HepG2 (cell line): Measurements from ENCODE around the gene CSRP3. TPM values are rescaled to one million over a fixed set of nuclear protein-coding genes. Genes with fewer than 3 reads are reported as not detected.

ENCODE experiments used
- ATAC-seq: fragments of 200-7000 bp; cut with Tn5 transposase; 3 replicates; pipeline ENCODE4 v1.9.1; 2020; ENCODE audit warnings: mild to moderate bottlenecking, moderate library complexity
- BruUV-seq: library from RNA; stranded (reverse); fragments of 400-500 nt; replicated peaks from 2 replicates; lab custom pipeline; 2021; lab: Mats Ljungman, UMichigan
- CTCF ChIA-PET: fragments of 300-600 bp; formaldehyde crosslinking; extraction: SDS; loops from one replicate; lab custom pipeline; 2021; ENCODE audit warnings: low total read pairs, inconsistent platforms, low intra/inter-chr PET ratio; lab: Yijun Ruan, JAX
- POLR2A ChIA-PET: fragments of 350-600 bp; sonication (Branson Sonifier 250); formaldehyde crosslinking; loops from one replicate; lab custom pipeline; 2020; ENCODE audit warnings: antibody characterized with exemption, inconsistent platforms; lab: Yijun Ruan, JAX
- DNase-seq: peaks from one replicate; pipeline ENCODE4 v3.0.0-alpha.2; 2015; ENCODE audit warnings: low spot score
- FAIRE-seq: peaks from 3 replicates; lab custom pipeline; 2011; peaks lifted over from hg19 to GRCh38; lab: Jason Lieb, UNC
- H2AFZ ChIP-seq: one replicate; pipeline ENCODE4 v1.6.1; 2011; ENCODE audit warnings: low read length, inconsistent platforms
- H3K27ac ChIP-seq: fragments of 300-600 bp; 3 replicates; pipeline ENCODE4 v1.8.0; 2011; ENCODE audit warnings: mixed run types, mild to moderate bottlenecking, mixed read lengths, low read length, inconsistent platforms; ENCODE audit not compliant: insufficient read depth; ENCODE audit errors: extremely low read length
- H3K27me3 ChIP-seq, 2 experiments: fragments of 200-600 bp in 1 of 2; 2 replicates in 1 of 2; 3 replicates in 1 of 2; pipeline versions ENCODE4 v1.6.0 to v1.8.0; 2011; ENCODE audit warnings: low read length in 2 of 2, mild to moderate bottlenecking in 2 of 2, moderate library complexity in 2 of 2, inconsistent platforms in 1 of 2; ENCODE audit not compliant: insufficient read depth in 2 of 2, control insufficient read depth in 1 of 2
- H3K36me3 ChIP-seq, 2 experiments: fragments of 200-600 bp in 1 of 2; replicated peaks in 1 of 2; 2 replicates in 1 of 2; 3 replicates in 1 of 2; pipeline versions ENCODE4 v1.5.1 to v1.8.0; 2011; ENCODE audit warnings: low read length in 2 of 2, inconsistent platforms in 1 of 2; ENCODE audit not compliant: insufficient read depth in 2 of 2, control insufficient read depth in 1 of 2
- H3K4me1 ChIP-seq: 2 replicates; pipeline ENCODE4 v1.5.1; 2012; ENCODE audit warnings: low read length, inconsistent platforms; ENCODE audit not compliant: insufficient read depth
- H3K4me2 ChIP-seq: 2 replicates; pipeline ENCODE4 v1.6.0; 2011; ENCODE audit warnings: low read depth, low read length, inconsistent platforms
- H3K4me3 ChIP-seq, 3 experiments: fragments of 200-600 bp in 1 of 3; sonication (generic), shearing (Covaris generic) in 1 of 3; replicated peaks in 1 of 3; 2 replicates each; pipeline ENCODE4 v1.5.1; 2011 to 2016; ENCODE audit warnings: low read length in 3 of 3, inconsistent platforms in 2 of 3, low read depth in 2 of 3, mild to moderate bottlenecking in 2 of 3, control low read depth in 1 of 3, mixed read lengths in 1 of 3; ENCODE audit not compliant: insufficient read depth in 1 of 3
- H3K79me2 ChIP-seq: one replicate; pipeline ENCODE4 v1.6.1; 2011; ENCODE audit warnings: low read length, inconsistent platforms; ENCODE audit not compliant: insufficient read depth
- H3K9ac ChIP-seq: 2 replicates; pipeline ENCODE4 v1.6.0; 2011; ENCODE audit warnings: mild to moderate bottlenecking, low read depth, low read length, inconsistent platforms; ENCODE audit not compliant: insufficient read depth
- H3K9me3 ChIP-seq: 2 replicates; pipeline ENCODE4 v1.5.1; 2012; ENCODE audit warnings: mild to moderate bottlenecking, low read length
- H4K20me1 ChIP-seq: 2 replicates; pipeline ENCODE4 v1.6.0; 2011; ENCODE audit warnings: inconsistent platforms, mild to moderate bottlenecking, low read length, moderate library complexity; ENCODE audit not compliant: insufficient read depth
- ATF1 ChIP-seq: IDR thresholded peaks from 2 replicates; pipeline ENCODE4 v1.6.1; 2016; ENCODE audit warnings: mild to moderate bottlenecking, control low read depth
- GATA4 ChIP-seq: sonication (generic); IDR thresholded peaks from 2 replicates; pipeline ENCODE4 v1.6.1; 2016; ENCODE audit warnings: antibody characterized with exemption, low read depth, borderline replicate concordance
- MAFG ChIP-seq: sonication (generic); formaldehyde crosslinking; IDR thresholded peaks from 2 replicates; pipeline ENCODE4 v1.5.1; 2020; ENCODE audit warnings: mild to moderate bottlenecking, missing genetic modification reagents
- PRMT3 ChIP-seq: sonication (generic); formaldehyde crosslinking; IDR thresholded peaks from 2 replicates; pipeline ENCODE4 v1.8.1; 2022; ENCODE audit warnings: low read depth, mild to moderate bottlenecking, moderate library complexity, missing genetic modification reagents, borderline replicate concordance
- REXO4 ChIP-seq: sonication (generic); formaldehyde crosslinking; IDR thresholded peaks from 2 replicates; pipeline ENCODE4 v1.8.0; 2022; ENCODE audit warnings: missing genetic modification reagents, mild to moderate bottlenecking, borderline replicate concordance
- RXRB ChIP-seq: IDR thresholded peaks from 2 replicates; pipeline ENCODE4 v1.6.1; 2016; ENCODE audit warnings: borderline replicate concordance, missing genetic modification reagents, missing compliant biosample characterization
- SIX4 ChIP-seq: sonication (generic); formaldehyde crosslinking; IDR thresholded peaks from 2 replicates; pipeline ENCODE4 v1.4.0; 2020; ENCODE audit warnings: missing genetic modification reagents
- SNRNP70 ChIP-seq: fragments of 200-400 bp; formaldehyde crosslinking; IDR thresholded peaks from 2 replicates; pipeline ENCODE4 v1.6.1; 2017; ENCODE audit warnings: mild to moderate bottlenecking, low read depth, low read length, moderate library complexity
- SRY ChIP-seq: sonication (generic); formaldehyde crosslinking; IDR thresholded peaks from 2 replicates; pipeline ENCODE4 v1.8.0; 2022; ENCODE audit warnings: mild to moderate bottlenecking, missing genetic modification reagents
- TCF7 ChIP-seq: sonication (generic); IDR thresholded peaks from 2 replicates; pipeline ENCODE4 v1.6.1; 2016; ENCODE audit warnings: antibody characterized with exemption, low read depth
- ZKSCAN1 ChIP-seq: fragments of 150-350 bp; IDR thresholded peaks from 2 replicates; pipeline ENCODE4 v1.6.1; 2014; ENCODE audit warnings: low read length
- ZKSCAN5 ChIP-seq: sonication (generic); formaldehyde crosslinking; IDR thresholded peaks from 2 replicates; pipeline ENCODE4 v1.5.1; 2020; ENCODE audit warnings: mild to moderate bottlenecking, missing genetic modification reagents
- ZNF207 ChIP-seq: fragments of 450-650 bp; IDR thresholded peaks from 2 replicates; pipeline ENCODE4 v1.6.1; 2016; ENCODE audit warnings: antibody characterized with exemption, borderline replicate concordance
- ZNF382 ChIP-seq: sonication (generic); formaldehyde crosslinking; IDR thresholded peaks from 2 replicates; pipeline ENCODE4 v1.5.0; 2020; ENCODE audit warnings: missing genetic modification reagents, mild to moderate bottlenecking, borderline replicate concordance
- ZNF563 ChIP-seq: sonication (generic); formaldehyde crosslinking; IDR thresholded peaks from 2 replicates; pipeline ENCODE4 v1.8.0; 2022; ENCODE audit warnings: mild to moderate bottlenecking, moderate library complexity, missing genetic modification reagents
- ZNF7 ChIP-seq: IDR thresholded peaks from 2 replicates; pipeline ENCODE4 v1.6.1; 2016; ENCODE audit warnings: missing biosample characterization, missing genetic modification reagents
- ZNF788 ChIP-seq: sonication (generic); formaldehyde crosslinking; IDR thresholded peaks from 2 replicates; pipeline ENCODE4 v1.5.0; 2020; ENCODE audit warnings: mild to moderate bottlenecking, missing genetic modification reagents, borderline replicate concordance
- WGBS: methylation state at CpG from one replicate; pipeline ENCODE4 v1.1.6; 2017; ENCODE audit warnings: low lambda C conversion rate; 5-methylcytosine and 5-hydroxymethylcytosine counted together
- in situ Hi-C: cut with HindIII; loops from 2 replicates; pipeline ENCODE4 v1.10.0; 2017; ENCODE audit warnings: low pct_unique_long_range_greater_than_20kb; ENCODE audit not compliant: extremely low pct_ligation_motif_present
- intact Hi-C: fragments of 100-400 bp; cut with micrococcal nuclease; formaldehyde crosslinking; loops from one replicate; pipeline ENCODE4 v1.10.0; 2022; ENCODE audit not compliant: unreplicated experiment
- polyA plus RNA-seq, 8 experiments: library from polyadenylated mRNA; depleted of rRNA in 3 of 8; stranded (reverse) in 7 of 8; unstranded in 1 of 8; fragments of >200 nt; fragmentation: Illumina TruSeq in 4 of 8; extraction: Trizol in 4 of 8; gene quantifications; 2 replicates each; pipeline versions ENCODE4 v1.2.1 to v1.2.3, GENCODE V29; 2011 to 2016; ENCODE audit warnings: low read depth in 4 of 8, missing spikeins in 1 of 8, mixed read lengths in 1 of 8; ENCODE audit not compliant: insufficient read depth in 1 of 8
- total RNA-seq, 5 experiments: library from RNA; depleted of rRNA; stranded (reverse); fragments of >200 nt; fragmentation: Illumina TruSeq; extraction: Trizol; gene quantifications; 2 replicates each; pipeline ENCODE4 v1.2.3, GENCODE V29; 2016; ENCODE audit warnings: low read depth in 1 of 5
- TF ChIP-seq, protein P1 (sequence below): sonication (generic); formaldehyde crosslinking; IDR thresholded peaks from 2 replicates; pipeline ENCODE4 v1.9.0; 2021; ENCODE audit warnings: missing genetic modification reagents, borderline replicate concordance
- TF ChIP-seq, protein P2 (sequence below): sonication (generic); formaldehyde crosslinking; IDR thresholded peaks from 2 replicates; pipeline ENCODE4 v1.4.0; 2020; ENCODE audit warnings: low read depth, mild to moderate bottlenecking, missing genetic modification reagents

The CSRP3 gene
- total and polyA plus RNA-seq, 2 of the 13 experiments (the other 11 are each of a cell fraction or from before 2014, with no cell fraction given): not detected

DNA sequence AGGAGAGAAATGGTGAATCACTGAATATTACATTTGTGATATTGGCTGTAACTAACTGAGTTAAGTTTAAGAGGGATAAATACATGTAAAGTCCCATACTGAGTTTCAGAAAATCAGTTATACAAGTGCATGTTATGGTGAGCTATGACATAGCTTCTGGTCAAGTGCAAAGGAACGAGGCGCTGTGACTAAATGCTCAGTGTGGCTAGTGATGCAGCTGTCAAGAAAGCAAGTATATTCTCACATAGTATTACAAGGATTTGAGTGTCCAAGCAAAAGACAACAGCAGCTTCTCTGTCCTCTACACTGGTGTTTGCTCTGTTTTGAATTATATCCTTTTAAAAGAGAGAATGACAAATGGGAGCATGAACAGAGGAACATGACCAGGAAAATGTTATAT is 40.1 kb downstream of the CSRP3 start:
- in situ Hi-C loops: no loop called here
- FAIRE-seq: no peak

DNA sequence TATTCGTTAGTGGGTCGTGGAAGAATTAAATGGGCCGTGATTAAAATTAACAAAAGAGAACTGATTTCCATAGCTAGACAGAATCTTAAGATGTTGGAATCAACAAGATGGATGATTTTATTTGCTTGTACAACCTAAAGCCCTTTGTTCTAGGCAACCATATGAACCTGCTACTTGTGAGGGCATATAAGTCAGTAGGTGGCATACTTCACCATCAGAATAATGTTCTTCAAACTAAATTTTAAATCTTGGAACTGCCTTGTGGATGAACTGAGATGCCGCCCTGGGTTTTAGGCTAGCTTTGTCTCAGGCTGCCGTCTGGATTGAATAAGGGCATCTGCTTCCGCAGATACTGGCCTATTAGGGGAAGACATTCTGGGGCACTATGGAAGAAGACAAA is 40.9 kb downstream of the CSRP3 start:
- FAIRE-seq (no peak), ATAC-seq (no peak), DNase-seq (no peak)
- CTCF ChIA-PET: no interaction called here
- Histone ChIP-seq H3K27me3 (no peaks in the 10 kb centered on the region; a peak in 1 of 5 replicates), H3K4me1 (no peaks in the 10 kb centered on the region), H3K36me3 (peaks cover 3 to 15% of the 10 kb centered on the region in 2 experiments; a peak in 3 of 5 replicates), H3K9me3 (no peaks in the 10 kb centered on the region), H3K4me2 (no peak overlapping the region), H3K9ac (no peak overlapping the region), H3K27ac (no peak overlapping the region), H2AFZ (no peak overlapping the region), H3K4me3 (no peak overlapping the region), H3K79me2 (no peaks in the 10 kb centered on the region), H4K20me1 (no peaks in the 10 kb centered on the region)
- POLR2A ChIA-PET: no interaction called here
- intact Hi-C loops (no loop called here), in situ Hi-C loops (no loop called here)
- no TSS peak for BruUV-seq
- WGBS: 99% methylated on average over 6 of the region's 6 CpGs
- no peak for TF ChIP-seq TCF7
- TF ChIP-seq SRY (CRISPR knock-in tag): no peak
- no peak for TF ChIP-seq SNRNP70
- TF ChIP-seq ZNF788 (CRISPR knock-in tag): no peak
- no peak for TF ChIP-seq RXRB (CRISPR knock-in tag)
- no peak for TF ChIP-seq SIX4
- TF ChIP-seq MAFG: no peak
- TF ChIP-seq ZNF382 (CRISPR knock-in tag): no peak
- no peak for TF ChIP-seq REXO4 (CRISPR knock-in tag)
- TF ChIP-seq ZKSCAN1: no peak
- no peak for TF ChIP-seq ATF1 (CRISPR knock-in tag)
- TF ChIP-seq, protein P1, sequence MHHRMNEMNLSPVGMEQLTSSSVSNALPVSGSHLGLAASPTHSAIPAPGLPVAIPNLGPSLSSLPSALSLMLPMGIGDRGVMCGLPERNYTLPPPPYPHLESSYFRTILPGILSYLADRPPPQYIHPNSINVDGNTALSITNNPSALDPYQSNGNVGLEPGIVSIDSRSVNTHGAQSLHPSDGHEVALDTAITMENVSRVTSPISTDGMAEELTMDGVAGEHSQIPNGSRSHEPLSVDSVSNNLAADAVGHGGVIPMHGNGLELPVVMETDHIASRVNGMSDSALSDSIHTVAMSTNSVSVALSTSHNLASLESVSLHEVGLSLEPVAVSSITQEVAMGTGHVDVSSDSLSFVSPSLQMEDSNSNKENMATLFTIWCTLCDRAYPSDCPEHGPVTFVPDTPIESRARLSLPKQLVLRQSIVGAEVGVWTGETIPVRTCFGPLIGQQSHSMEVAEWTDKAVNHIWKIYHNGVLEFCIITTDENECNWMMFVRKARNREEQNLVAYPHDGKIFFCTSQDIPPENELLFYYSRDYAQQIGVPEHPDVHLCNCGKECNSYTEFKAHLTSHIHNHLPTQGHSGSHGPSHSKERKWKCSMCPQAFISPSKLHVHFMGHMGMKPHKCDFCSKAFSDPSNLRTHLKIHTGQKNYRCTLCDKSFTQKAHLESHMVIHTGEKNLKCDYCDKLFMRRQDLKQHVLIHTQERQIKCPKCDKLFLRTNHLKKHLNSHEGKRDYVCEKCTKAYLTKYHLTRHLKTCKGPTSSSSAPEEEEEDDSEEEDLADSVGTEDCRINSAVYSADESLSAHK (CRISPR knock-in tag): no peak
- TF ChIP-seq, protein P2, sequence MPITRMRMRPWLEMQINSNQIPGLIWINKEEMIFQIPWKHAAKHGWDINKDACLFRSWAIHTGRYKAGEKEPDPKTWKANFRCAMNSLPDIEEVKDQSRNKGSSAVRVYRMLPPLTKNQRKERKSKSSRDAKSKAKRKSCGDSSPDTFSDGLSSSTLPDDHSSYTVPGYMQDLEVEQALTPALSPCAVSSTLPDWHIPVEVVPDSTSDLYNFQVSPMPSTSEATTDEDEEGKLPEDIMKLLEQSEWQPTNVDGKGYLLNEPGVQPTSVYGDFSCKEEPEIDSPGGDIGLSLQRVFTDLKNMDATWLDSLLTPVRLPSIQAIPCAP (CRISPR knock-in tag): no peak
- no peak for TF ChIP-seq ZNF207
- TF ChIP-seq ZNF7: no peak

More for the DNA sequence above, 40.1 kb downstream of the CSRP3 start:
- WGBS: 100% methylated on average over 2 of the region's 2 CpGs
- Histone ChIP-seq H3K36me3 (peaks cover 3 to 13% of the 10 kb centered on the region in 2 experiments; a peak in 3 of 5 replicates), H3K27me3 (no peaks in the 10 kb centered on the region; a peak in 1 of 5 replicates), H2AFZ (no peak overlapping the region), H3K79me2 (no peaks in the 10 kb centered on the region), H3K9ac (no peak overlapping the region), H3K4me3 (no peak overlapping the region), H3K4me1 (no peaks in the 10 kb centered on the region), H3K27ac (no peak overlapping the region), H4K20me1 (no peaks in the 10 kb centered on the region), H3K4me2 (no peak overlapping the region), H3K9me3 (no peaks in the 10 kb centered on the region)
- CTCF ChIA-PET: no interaction called here
- ATAC-seq (no peak), DNase-seq (no peak)
- TF ChIP-seq PRMT3 (CRISPR knock-in tag) (no peak), ZKSCAN5 (CRISPR knock-in tag) (no peak), GATA4 (no peak), ZNF563 (CRISPR knock-in tag) (no peak)
- POLR2A ChIA-PET: no interaction called here
- intact Hi-C loops: no loop called here
- no TSS peak for BruUV-seq
